Ramos (cell line): ENCODE data around the gene GRIN3A.

Experiments
- in situ Hi-C: fragments of 300-500 bp; cut with MboI; formaldehyde crosslinking; loops from one replicate; pipeline ENCODE4 v1.14.3; 2022; ENCODE audit warnings: low sequenced_read_pairs; ENCODE audit not compliant: unreplicated experiment

GRIN3A gene

GRCh38 chr9:101533334-101534204, 204.9 kb downstream of the GRIN3A start, which contains the start of gene RNF20:
RNF20 (plus strand) TSS chr9:101533853; CDS start chr9:101535424, 1,571 bp downstream.
- in situ Hi-C loops, result loop anchor here (5.0 to 10.0 kb wide), 2 partner anchors 76 to 139 kb away; partner anchors contain the start of genes MRPL50 and ZNF189

DNA sequence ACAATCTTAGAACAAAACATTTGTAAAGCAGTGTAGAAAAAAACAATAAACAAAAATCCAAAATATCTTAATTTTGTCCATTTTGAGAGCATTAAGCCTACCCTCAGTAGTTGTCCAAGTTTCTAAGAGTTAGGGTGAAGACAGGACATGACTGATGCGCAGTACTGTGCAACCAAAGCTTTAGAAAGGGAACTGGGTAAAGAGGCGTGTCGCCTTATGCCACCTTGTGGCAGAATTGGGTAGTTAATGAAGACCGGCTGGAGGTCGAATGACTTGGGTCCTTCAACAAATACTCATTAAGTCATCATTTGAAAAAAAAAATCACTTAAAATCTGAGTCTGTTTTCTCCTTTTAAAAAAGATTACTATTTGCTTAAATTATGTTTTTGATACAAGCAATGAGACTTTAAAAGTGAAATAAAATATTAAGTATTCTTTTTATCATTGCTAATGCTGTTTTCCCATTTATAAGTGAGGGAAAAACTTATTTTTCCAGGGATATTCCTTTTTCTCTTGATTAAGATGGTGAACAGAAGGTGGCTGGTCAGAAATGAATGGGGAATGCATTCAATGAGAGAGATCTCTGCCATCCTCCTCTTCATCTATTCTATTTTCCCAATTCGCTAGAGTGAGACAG, 208.3 kb downstream of the GRIN3A start:
- in situ Hi-C loops, result loop anchor here (5.0 to 10.0 kb wide), 2 partner anchors 73 to 135 kb away; partner anchors contain the start of genes MRPL50 and ZNF189

DNA sequence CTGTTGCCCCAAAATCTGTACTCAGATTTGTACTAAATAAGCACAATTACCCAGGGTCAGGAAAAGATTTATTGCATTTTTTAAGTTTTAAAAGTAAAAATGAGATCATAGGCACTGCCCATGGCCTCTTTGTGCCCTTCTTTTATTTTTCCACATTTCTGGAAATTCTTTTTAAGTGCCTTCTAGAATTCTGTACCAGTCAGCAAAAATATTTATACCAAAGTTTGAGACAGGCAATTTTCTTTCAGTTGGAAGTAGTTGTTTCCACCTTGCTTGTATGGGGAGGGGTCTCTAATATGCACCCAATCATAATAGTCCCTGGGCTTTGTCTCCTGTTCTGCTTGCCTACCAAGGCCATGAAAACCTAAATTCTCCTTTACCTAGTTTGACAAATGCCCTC, 210.4 kb downstream of the GRIN3A start:
- in situ Hi-C loops, result no loop called here

GRCh38 chr9:101527066-101527465, 211.4 kb downstream of the GRIN3A start:
- in situ Hi-C loops, result no loop called here

- in situ Hi-C loops, result no loop called here
Measured at GRCh38 chr9:101524371-101524770, 214.1 kb downstream of the GRIN3A start.
